DOHH2 (cell line): ENCODE measurements around the gene FZD1.

ENCODE experiments used
- EZH2phosphoT487 ChIP-seq: fragments of 200-600 bp; sonication (generic); IDR thresholded peaks from 2 replicates; pipeline ENCODE4 v1.6.1; 2017; ENCODE audit warnings: borderline replicate concordance, mild to moderate bottlenecking, antibody characterized with exemption, low read length, moderate library complexity, mixed read lengths
- TF ChIP-seq, protein P1 (sequence below): fragments of 200-600 bp; sonication (generic); IDR thresholded peaks from one replicate; pipeline ENCODE4 v1.5.1; 2014; ENCODE audit warnings: antibody characterized with exemption, mild to moderate bottlenecking, low read depth, low read length; ENCODE audit not compliant: poor library complexity, severe bottlenecking

DNA sequence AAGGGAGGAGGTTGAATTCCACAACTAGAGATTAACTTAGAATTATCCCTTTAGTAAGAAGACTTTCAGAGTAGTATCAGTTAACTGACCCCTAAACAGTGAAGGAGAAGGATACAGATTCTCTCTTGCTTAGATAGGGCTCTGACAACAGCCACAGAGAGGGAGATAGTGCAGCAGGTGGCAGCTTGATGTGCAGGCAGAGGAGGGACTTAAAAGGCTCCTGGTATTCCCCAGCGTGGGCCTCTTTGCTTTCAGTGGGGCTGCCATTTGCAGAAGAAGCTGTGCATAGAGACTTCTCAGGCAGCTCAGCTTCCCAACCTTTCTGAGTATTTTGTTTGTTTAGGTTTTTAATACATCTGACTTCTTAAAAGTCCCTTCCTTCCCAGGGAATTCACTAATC, 16.0 kb downstream of the FZD1 start:
- TF ChIP-seq, protein P1, sequence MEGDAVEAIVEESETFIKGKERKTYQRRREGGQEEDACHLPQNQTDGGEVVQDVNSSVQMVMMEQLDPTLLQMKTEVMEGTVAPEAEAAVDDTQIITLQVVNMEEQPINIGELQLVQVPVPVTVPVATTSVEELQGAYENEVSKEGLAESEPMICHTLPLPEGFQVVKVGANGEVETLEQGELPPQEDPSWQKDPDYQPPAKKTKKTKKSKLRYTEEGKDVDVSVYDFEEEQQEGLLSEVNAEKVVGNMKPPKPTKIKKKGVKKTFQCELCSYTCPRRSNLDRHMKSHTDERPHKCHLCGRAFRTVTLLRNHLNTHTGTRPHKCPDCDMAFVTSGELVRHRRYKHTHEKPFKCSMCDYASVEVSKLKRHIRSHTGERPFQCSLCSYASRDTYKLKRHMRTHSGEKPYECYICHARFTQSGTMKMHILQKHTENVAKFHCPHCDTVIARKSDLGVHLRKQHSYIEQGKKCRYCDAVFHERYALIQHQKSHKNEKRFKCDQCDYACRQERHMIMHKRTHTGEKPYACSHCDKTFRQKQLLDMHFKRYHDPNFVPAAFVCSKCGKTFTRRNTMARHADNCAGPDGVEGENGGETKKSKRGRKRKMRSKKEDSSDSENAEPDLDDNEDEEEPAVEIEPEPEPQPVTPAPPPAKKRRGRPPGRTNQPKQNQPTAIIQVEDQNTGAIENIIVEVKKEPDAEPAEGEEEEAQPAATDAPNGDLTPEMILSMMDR = no peak
- no peak for TF ChIP-seq EZH2phosphoT487
